Measurements from ENCODE around the gene CLRN3. TPM values are rescaled to one million over a fixed set of nuclear protein-coding genes. Genes with fewer than 3 reads are reported as not detected.

The CLRN3 gene
- total RNA-seq, 1 experiment from 2014 or later = not detected

GRCh38 chr10:127867805-127868204 lies 24.9 kb downstream of the CLRN3 start:
- Histone ChIP-seq H3K4me2 (no peak overlapping the region), H3K36me3 (ENCODE audit: low read depth) (no peaks in the 10 kb centered on the region), H2AFZ (no peak overlapping the region), H3K79me2 (ENCODE audit: low read depth) (no peaks in the 10 kb centered on the region), H3K4me1 (replicated peaks; ENCODE audit: insufficient read depth) (no peaks in the 10 kb centered on the region), H3K27me3 (ENCODE audit: insufficient read depth, low read depth) (peaks cover 28% of the 10 kb centered on the region; the same call in 1 of the 2 replicates), H4K20me1 (ENCODE audit: insufficient read depth) (no peaks in the 10 kb centered on the region), H3K27ac (no peak overlapping the region), H3K4me3 (no peak overlapping the region), H3K9me2 (ENCODE audit: insufficient read depth) (no peaks in the 10 kb centered on the region), H3K9me3 (ENCODE audit: insufficient read depth, low read depth) (peaks cover 6% of the 10 kb centered on the region; the same call in 1 of the 2 replicates), H3F3A (ENCODE audit: insufficient read depth, low read depth) (no peaks in the 10 kb centered on the region)
- intact Hi-C loops (cut with micrococcal nuclease; ENCODE audit: unreplicated experiment) = no loop called here
- ChIA-PET CTCF (no interaction called here), POLR2A (ENCODE audit: unreplicated experiment) (no interaction called here)
- DNase-seq = no peak
- TF ChIP-seq, protein P1, sequence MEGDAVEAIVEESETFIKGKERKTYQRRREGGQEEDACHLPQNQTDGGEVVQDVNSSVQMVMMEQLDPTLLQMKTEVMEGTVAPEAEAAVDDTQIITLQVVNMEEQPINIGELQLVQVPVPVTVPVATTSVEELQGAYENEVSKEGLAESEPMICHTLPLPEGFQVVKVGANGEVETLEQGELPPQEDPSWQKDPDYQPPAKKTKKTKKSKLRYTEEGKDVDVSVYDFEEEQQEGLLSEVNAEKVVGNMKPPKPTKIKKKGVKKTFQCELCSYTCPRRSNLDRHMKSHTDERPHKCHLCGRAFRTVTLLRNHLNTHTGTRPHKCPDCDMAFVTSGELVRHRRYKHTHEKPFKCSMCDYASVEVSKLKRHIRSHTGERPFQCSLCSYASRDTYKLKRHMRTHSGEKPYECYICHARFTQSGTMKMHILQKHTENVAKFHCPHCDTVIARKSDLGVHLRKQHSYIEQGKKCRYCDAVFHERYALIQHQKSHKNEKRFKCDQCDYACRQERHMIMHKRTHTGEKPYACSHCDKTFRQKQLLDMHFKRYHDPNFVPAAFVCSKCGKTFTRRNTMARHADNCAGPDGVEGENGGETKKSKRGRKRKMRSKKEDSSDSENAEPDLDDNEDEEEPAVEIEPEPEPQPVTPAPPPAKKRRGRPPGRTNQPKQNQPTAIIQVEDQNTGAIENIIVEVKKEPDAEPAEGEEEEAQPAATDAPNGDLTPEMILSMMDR (conservative IDR thresholded peaks at IDR 0.05) = no peak
- TF ChIP-seq EZH2 (IDR thresholded peaks at IDR 0.05; ENCODE audit: low read depth) = no peak
- no TSS peak for BruUV-seq (replicated peaks)

DNA sequence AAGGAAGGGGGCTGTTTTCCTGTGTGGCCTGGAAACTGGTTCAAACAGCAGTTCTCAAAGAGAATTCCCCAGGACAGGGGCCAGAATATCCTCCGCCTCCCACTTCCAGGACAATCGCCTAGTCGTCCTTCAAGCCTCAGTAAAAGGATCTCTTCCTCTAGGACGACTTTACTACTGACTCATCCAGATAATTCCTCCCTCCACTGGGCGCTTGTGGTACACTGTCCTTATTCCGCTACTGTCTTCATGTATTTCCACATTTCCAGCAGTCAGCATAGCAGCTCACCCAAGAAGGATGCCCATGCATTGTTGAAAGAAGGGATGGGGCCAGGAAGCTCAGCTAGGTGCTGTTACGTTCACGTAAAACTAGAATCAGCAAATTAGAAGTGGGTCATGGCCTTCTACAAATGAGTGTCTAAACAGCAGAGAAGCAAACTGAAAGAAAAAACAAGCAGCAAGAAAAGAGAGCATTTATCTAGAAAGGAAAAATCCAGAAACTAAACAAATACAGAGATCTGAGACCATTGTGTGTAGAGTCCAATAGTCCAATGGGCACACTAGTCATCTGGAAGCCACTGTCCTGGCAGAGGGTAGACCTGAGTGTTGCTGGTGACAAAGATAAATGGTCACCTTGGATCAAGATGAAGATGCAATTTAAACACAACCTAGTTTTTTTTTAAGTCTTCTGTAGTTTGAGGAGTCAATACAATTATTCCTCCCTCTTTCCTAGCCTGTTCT lies 26.3 kb downstream of the CLRN3 start:
- Histone ChIP-seq H3K27ac (no peak overlapping the region), H3K4me2 (no peak overlapping the region), H3K36me3 (ENCODE audit: low read depth) (no peaks in the 10 kb centered on the region), H3K27me3 (ENCODE audit: insufficient read depth, low read depth) (peaks cover 34% of the 10 kb centered on the region), H3K9me2 (ENCODE audit: insufficient read depth) (no peaks in the 10 kb centered on the region), H3F3A (ENCODE audit: insufficient read depth, low read depth) (no peaks in the 10 kb centered on the region), H3K79me2 (ENCODE audit: low read depth) (no peaks in the 10 kb centered on the region), H3K4me1 (replicated peaks; ENCODE audit: insufficient read depth) (no peaks in the 10 kb centered on the region), H4K20me1 (ENCODE audit: insufficient read depth) (no peaks in the 10 kb centered on the region), H3K4me3 (no peak overlapping the region), H2AFZ (no peak overlapping the region), H3K9me3 (ENCODE audit: insufficient read depth, low read depth) (peaks cover 6% of the 10 kb centered on the region; the same call in 1 of the 2 replicates)
- BruUV-seq (replicated peaks) = no TSS peak
- POLR2A ChIA-PET (ENCODE audit: unreplicated experiment) = no interaction called here
- DNase-seq = no peak
- TF ChIP-seq, protein P1 (conservative IDR thresholded peaks at IDR 0.05) = no peak
- TF ChIP-seq EZH2 (IDR thresholded peaks at IDR 0.05; ENCODE audit: low read depth) = no peak
- intact Hi-C loops (cut with micrococcal nuclease; ENCODE audit: unreplicated experiment) = no loop called here
- CTCF ChIA-PET = no interaction called here

GRCh38 chr10:127863231-127863825 lies 29.4 kb downstream of the CLRN3 start:
- H3K36me3 ChIP-seq (ENCODE audit: low read depth) = no peaks in the 10 kb centered on the region
- POLR2A ChIA-PET (ENCODE audit: unreplicated experiment) = no interaction called here
- intact Hi-C loops (cut with micrococcal nuclease; ENCODE audit: unreplicated experiment) = no loop called here
- BruUV-seq (replicated peaks) = no TSS peak
- no peak for DNase-seq
- H3K4me1 ChIP-seq (replicated peaks; ENCODE audit: insufficient read depth) = no peaks in the 10 kb centered on the region
- H3K9me2 ChIP-seq (ENCODE audit: insufficient read depth) = no peaks in the 10 kb centered on the region
- no peaks in the 10 kb centered on the region for H3K79me2 ChIP-seq (ENCODE audit: low read depth)
- H3K27ac ChIP-seq = no peak overlapping the region
- no peaks in the 10 kb centered on the region for H3F3A ChIP-seq (ENCODE audit: insufficient read depth, low read depth)
- no peak overlapping the region for H3K4me2 ChIP-seq
- no peaks in the 10 kb centered on the region for H4K20me1 ChIP-seq (ENCODE audit: insufficient read depth)
- H2AFZ ChIP-seq = no peak overlapping the region
- no peak overlapping the region for H3K4me3 ChIP-seq
- TF ChIP-seq EZH2 (IDR thresholded peaks at IDR 0.05; ENCODE audit: low read depth) = no peak
- TF ChIP-seq, protein P1 (conservative IDR thresholded peaks at IDR 0.05) = no peak
- CTCF ChIA-PET = no interaction called here
- H3K9me3 ChIP-seq (ENCODE audit: insufficient read depth, low read depth) = no peaks in the 10 kb centered on the region
- H3K27me3 ChIP-seq (ENCODE audit: insufficient read depth, low read depth) = peaks cover 46% of the 10 kb centered on the region

All from PC-9 (cell line).